ENCODE results near the gene SORCS3. TPM values are rescaled to one million over a fixed set of nuclear protein-coding genes. Genes with fewer than 3 reads are reported as not detected.

The SORCS3 gene
- total and polyA plus RNA-seq, 2 of the 13 experiments (the other 11 are each of a cell fraction or from before 2014, with no cell fraction given): 0.07 TPM; not detected in 1

DNA sequence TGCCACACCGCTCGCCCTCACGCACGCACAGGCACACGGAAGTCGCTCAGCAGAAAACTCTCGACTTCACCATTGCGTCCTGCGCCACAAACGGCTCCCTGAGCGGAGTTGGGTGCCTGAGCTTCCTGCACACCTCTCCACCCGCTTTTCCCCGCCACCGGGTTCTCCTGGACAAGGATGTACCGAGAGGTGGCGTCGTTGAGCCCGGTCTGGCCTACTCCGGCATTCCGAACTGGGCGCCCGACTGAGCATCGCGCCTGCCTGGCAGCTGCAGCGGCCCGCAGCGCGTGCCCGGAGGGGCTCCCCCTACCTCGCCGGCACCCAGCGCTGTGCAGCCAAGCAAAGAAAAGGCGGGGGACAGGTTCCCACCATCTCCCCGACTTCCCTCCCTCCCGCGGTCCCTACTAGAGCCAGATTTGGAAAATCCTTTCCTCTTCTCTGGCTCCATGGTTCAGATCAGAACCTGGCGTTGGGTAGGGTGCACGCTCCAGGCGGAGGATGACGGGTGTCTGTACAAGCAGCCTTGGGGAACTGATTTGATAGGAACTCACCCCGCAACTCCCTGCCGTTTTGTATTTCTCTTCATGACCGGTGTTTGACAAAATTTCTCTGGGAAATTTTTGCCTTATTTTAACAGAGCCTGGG, 1.7 kb downstream of the SORCS3 start (continued):
- TF ChIP-seq, protein P1, sequence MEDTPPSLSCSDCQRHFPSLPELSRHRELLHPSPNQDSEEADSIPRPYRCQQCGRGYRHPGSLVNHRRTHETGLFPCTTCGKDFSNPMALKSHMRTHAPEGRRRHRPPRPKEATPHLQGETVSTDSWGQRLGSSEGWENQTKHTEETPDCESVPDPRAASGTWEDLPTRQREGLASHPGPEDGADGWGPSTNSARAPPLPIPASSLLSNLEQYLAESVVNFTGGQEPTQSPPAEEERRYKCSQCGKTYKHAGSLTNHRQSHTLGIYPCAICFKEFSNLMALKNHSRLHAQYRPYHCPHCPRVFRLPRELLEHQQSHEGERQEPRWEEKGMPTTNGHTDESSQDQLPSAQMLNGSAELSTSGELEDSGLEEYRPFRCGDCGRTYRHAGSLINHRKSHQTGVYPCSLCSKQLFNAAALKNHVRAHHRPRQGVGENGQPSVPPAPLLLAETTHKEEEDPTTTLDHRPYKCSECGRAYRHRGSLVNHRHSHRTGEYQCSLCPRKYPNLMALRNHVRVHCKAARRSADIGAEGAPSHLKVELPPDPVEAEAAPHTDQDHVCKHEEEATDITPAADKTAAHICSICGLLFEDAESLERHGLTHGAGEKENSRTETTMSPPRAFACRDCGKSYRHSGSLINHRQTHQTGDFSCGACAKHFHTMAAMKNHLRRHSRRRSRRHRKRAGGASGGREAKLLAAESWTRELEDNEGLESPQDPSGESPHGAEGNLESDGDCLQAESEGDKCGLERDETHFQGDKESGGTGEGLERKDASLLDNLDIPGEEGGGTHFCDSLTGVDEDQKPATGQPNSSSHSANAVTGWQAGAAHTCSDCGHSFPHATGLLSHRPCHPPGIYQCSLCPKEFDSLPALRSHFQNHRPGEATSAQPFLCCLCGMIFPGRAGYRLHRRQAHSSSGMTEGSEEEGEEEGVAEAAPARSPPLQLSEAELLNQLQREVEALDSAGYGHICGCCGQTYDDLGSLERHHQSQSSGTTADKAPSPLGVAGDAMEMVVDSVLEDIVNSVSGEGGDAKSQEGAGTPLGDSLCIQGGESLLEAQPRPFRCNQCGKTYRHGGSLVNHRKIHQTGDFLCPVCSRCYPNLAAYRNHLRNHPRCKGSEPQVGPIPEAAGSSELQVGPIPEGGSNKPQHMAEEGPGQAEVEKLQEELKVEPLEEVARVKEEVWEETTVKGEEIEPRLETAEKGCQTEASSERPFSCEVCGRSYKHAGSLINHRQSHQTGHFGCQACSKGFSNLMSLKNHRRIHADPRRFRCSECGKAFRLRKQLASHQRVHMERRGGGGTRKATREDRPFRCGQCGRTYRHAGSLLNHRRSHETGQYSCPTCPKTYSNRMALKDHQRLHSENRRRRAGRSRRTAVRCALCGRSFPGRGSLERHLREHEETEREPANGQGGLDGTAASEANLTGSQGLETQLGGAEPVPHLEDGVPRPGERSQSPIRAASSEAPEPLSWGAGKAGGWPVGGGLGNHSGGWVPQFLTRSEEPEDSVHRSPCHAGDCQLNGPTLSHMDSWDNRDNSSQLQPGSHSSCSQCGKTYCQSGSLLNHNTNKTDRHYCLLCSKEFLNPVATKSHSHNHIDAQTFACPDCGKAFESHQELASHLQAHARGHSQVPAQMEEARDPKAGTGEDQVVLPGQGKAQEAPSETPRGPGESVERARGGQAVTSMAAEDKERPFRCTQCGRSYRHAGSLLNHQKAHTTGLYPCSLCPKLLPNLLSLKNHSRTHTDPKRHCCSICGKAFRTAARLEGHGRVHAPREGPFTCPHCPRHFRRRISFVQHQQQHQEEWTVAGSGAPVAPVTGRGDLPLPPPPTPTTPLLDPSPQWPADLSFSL (CRISPR knock-in tag; IDR thresholded peaks at IDR 0.05): no peak
- TF ChIP-seq ATM (IDR thresholded peaks at IDR 0.05; ENCODE audit: borderline replicate concordance) (no peak), EZH2 (conservative IDR thresholded peaks at IDR 0.05; ENCODE audit: low read depth, low read length) (peak; percentile 73; the same call in 1 of the 2 replicates), ZNF703 (CRISPR knock-in tag; IDR thresholded peaks at IDR 0.05; ENCODE audit: borderline replicate concordance) (no peak), ASH2L (IDR thresholded peaks at IDR 0.05; ENCODE audit: insufficient read length, low read depth, low read length) (no peak), ZFY (CRISPR knock-in tag; IDR thresholded peaks at IDR 0.05) (no peak), ZNF121 (CRISPR knock-in tag; IDR thresholded peaks at IDR 0.05) (no peak), ZNF543 (CRISPR knock-in tag; IDR thresholded peaks at IDR 0.05) (no peak)
- TF ChIP-seq, protein P2, sequence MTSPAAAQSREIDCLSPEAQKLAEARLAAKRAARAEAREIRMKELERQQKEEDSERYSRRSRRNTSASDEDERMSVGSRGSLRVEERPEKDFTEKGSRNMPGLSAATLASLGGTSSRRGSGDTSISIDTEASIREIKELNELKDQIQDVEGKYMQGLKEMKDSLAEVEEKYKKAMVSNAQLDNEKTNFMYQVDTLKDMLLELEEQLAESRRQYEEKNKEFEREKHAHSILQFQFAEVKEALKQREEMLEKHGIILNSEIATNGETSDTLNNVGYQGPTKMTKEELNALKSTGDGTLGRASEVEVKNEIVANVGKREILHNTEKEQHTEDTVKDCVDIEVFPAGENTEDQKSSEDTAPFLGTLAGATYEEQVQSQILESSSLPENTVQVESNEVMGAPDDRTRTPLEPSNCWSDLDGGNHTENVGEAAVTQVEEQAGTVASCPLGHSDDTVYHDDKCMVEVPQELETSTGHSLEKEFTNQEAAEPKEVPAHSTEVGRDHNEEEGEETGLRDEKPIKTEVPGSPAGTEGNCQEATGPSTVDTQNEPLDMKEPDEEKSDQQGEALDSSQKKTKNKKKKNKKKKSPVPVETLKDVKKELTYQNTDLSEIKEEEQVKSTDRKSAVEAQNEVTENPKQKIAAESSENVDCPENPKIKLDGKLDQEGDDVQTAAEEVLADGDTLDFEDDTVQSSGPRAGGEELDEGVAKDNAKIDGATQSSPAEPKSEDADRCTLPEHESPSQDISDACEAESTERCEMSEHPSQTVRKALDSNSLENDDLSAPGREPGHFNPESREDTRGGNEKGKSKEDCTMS (CRISPR knock-in tag; conservative IDR thresholded peaks at IDR 0.05): no peak
- TF ChIP-seq, protein P3, sequence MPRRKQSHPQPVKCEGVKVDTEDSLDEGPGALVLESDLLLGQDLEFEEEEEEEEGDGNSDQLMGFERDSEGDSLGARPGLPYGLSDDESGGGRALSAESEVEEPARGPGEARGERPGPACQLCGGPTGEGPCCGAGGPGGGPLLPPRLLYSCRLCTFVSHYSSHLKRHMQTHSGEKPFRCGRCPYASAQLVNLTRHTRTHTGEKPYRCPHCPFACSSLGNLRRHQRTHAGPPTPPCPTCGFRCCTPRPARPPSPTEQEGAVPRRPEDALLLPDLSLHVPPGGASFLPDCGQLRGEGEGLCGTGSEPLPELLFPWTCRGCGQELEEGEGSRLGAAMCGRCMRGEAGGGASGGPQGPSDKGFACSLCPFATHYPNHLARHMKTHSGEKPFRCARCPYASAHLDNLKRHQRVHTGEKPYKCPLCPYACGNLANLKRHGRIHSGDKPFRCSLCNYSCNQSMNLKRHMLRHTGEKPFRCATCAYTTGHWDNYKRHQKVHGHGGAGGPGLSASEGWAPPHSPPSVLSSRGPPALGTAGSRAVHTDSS (CRISPR knock-in tag; conservative IDR thresholded peaks at IDR 0.05): no peak
- TF ChIP-seq, protein P4, sequence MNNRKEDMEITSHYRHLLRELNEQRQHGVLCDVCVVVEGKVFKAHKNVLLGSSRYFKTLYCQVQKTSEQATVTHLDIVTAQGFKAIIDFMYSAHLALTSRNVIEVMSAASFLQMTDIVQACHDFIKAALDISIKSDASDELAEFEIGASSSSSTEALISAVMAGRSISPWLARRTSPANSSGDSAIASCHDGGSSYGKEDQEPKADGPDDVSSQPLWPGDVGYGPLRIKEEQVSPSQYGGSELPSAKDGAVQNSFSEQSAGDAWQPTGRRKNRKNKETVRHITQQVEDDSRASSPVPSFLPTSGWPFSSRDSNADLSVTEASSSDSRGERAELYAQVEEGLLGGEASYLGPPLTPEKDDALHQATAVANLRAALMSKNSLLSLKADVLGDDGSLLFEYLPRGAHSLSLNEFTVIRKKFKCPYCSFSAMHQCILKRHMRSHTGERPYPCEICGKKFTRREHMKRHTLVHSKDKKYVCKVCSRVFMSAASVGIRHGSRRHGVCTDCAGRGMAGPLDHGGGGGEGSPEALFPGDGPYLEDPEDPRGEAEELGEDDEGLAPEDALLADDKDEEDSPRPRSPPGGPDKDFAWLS (CRISPR knock-in tag; IDR thresholded peaks at IDR 0.05; ENCODE audit: borderline replicate concordance): no peak
- TF ChIP-seq, protein P5, sequence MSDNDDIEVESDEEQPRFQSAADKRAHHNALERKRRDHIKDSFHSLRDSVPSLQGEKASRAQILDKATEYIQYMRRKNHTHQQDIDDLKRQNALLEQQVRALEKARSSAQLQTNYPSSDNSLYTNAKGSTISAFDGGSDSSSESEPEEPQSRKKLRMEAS (IDR thresholded peaks at IDR 0.05): peak; percentile 54

Data from HepG2 (cell line).